Lung (tissue), 12 donors: ENCODE data around the gene VCAN. TPM values are rescaled to one million over a fixed set of nuclear protein-coding genes. Genes with fewer than 3 reads are reported as not detected.

Experiments
- ATAC-seq: fragments of 200-7000 bp; cut with Tn5 transposase; one replicate; pipeline ENCODE4 v1.9.1; 2020; ENCODE audit warnings: moderate number of reproducible peaks; ENCODE audit not compliant: insufficient read depth, low FRiP score
- DNase-seq, 3 donors: peaks; one replicate each; pipeline ENCODE4 v3.0.0-alpha.2; 2013 to 2017
- H3K27ac ChIP-seq, 2 donors: one replicate each; pipeline ENCODE4 v1.5.1; 2013; ENCODE audit warnings: mild to moderate bottlenecking in 2 of 2, moderate library complexity in 2 of 2, control low read depth in 1 of 2, inconsistent platforms in 1 of 2, low read depth in 1 of 2, low read length in 1 of 2
- H3K27me3 ChIP-seq, 3 donors: one replicate each; pipeline ENCODE4 v1.5.1; 2013; ENCODE audit warnings: low read length in 2 of 3; ENCODE audit not compliant: control insufficient read depth in 3 of 3, insufficient read depth in 3 of 3
- H3K36me3 ChIP-seq, 4 donors: one replicate each; pipeline ENCODE4 v1.5.1; 2013; ENCODE audit warnings: low read length in 4 of 4, mild to moderate bottlenecking in 1 of 4, moderate library complexity in 1 of 4; ENCODE audit not compliant: control insufficient read depth in 4 of 4, insufficient read depth in 4 of 4
- H3K4me1 ChIP-seq, 5 donors: one replicate each; pipeline ENCODE4 v1.5.1; 2013; ENCODE audit warnings: low read length in 5 of 5, mild to moderate bottlenecking in 2 of 5, moderate library complexity in 1 of 5; ENCODE audit not compliant: control insufficient read depth in 5 of 5, insufficient read depth in 5 of 5
- H3K4me3 ChIP-seq: one replicate; pipeline ENCODE4 v1.5.1; 2013; ENCODE audit warnings: mild to moderate bottlenecking, control low read depth, moderate library complexity
- H3K9ac ChIP-seq, 2 donors: one replicate each; pipeline ENCODE4 v1.5.1; 2013; ENCODE audit warnings: low read length in 2 of 2, control low read depth in 1 of 2; ENCODE audit not compliant: insufficient read depth in 1 of 2
- H3K9me3 ChIP-seq, 4 donors: one replicate each; pipeline ENCODE4 v1.5.1; 2013; ENCODE audit warnings: low read length in 3 of 4, mild to moderate bottlenecking in 1 of 4, moderate library complexity in 1 of 4; ENCODE audit not compliant: control insufficient read depth in 4 of 4, insufficient read depth in 3 of 4
- CTCF ChIP-seq: IDR thresholded peaks from 2 replicates; pipeline ENCODE4 v1.5.1; 2012; ENCODE audit warnings: mild to moderate bottlenecking; ENCODE audit errors: control extremely low read depth, extremely low read depth
- WGBS, 2 donors: extraction: QIAGEN DNeasy Blood & Tissue Kit; methylation state at CpG; one replicate each; pipeline ENCODE4 v1.1.7; 2013; 5-methylcytosine and 5-hydroxymethylcytosine counted together
- polyA plus RNA-seq, 2 donors: library from polyadenylated mRNA; stranded (reverse); fragments of 200-250 nt; gene quantifications; one replicate each; pipeline ENCODE4 v1.2.1, GENCODE V29; 2013
- total RNA-seq, 2 donors: library from RNA; depleted of rRNA in 1 of 2; stranded (reverse); fragments of >200 nt in 1 of 2; gene quantifications; one replicate each; pipeline ENCODE4 v1.2.1, GENCODE V29; 2014 to 2021
- donor health status: control.
- donor health status: control.
- donor health status: Bipolar disorder and iron deficiency.
- donor health status: healthy.
- donor health status: DM: yes; HTN: yes; CAD: no.

VCAN gene
- total and polyA plus RNA-seq, 4 donors: 11.6 to 276 (median 156) TPM

- Histone ChIP-seq H3K9ac (no peak overlapping the region), H3K9me3 (peaks cover 0 to 2% (median 0%) of the 10 kb centered on the region in 4 donors), H3K4me3 (no peak overlapping the region), H3K27ac (no peak overlapping the region), H3K27me3 (no peaks in the 10 kb centered on the region), H3K4me1 (peaks cover 0 to 18% (median 6%) of the 10 kb centered on the region in 5 donors), H3K36me3 (peaks cover 0 to 26% (median 8%) of the 10 kb centered on the region in 4 donors)
- TF ChIP-seq CTCF: no peak
- DNase-seq (no peak), ATAC-seq (no peak)
- 89 to 94% methylated on average over 13 of the region's 13 CpGs for WGBS, 2 donors
Measured at GRCh38 chr5:83512061-83512745, 40.7 kb downstream of the VCAN start.

- H3K27me3 ChIP-seq: no peaks in the 10 kb centered on the region
- H3K9ac ChIP-seq: no peak overlapping the region
- H3K4me3 ChIP-seq: no peak overlapping the region
- H3K27ac ChIP-seq: no peak overlapping the region
- H3K36me3 ChIP-seq: peaks cover 0 to 23% (median 7%) of the 10 kb centered on the region in 4 donors
- no peak for ATAC-seq
- H3K4me1 ChIP-seq: peaks cover 0 to 18% (median 6%) of the 10 kb centered on the region in 5 donors
- 65 to 71% methylated on average over 1 of the region's 1 CpG for WGBS, 2 donors
- peak in 1 of 3 donors; percentile 26 for DNase-seq
- no peak for TF ChIP-seq CTCF
- peaks cover 0 to 2% (median 0%) of the 10 kb centered on the region in 4 donors for H3K9me3 ChIP-seq
Measured at GRCh38 chr5:83513081-83513480, 41.5 kb downstream of the VCAN start.

- no peak for DNase-seq
- WGBS, 2 donors: 73 to 77% methylated on average over 3 of the region's 3 CpGs
- TF ChIP-seq CTCF: no peak
- H3K9me3 ChIP-seq: peaks cover 0 to 2% (median 0%) of the 10 kb centered on the region in 4 donors
- peaks cover 0 to 23% (median 7%) of the 10 kb centered on the region in 4 donors for H3K36me3 ChIP-seq
- peaks cover 0 to 18% (median 6%) of the 10 kb centered on the region in 5 donors for H3K4me1 ChIP-seq
- no peak for ATAC-seq
- H3K4me3 ChIP-seq: no peak overlapping the region
- no peak overlapping the region for H3K27ac ChIP-seq
- H3K27me3 ChIP-seq: no peaks in the 10 kb centered on the region
- no peak overlapping the region for H3K9ac ChIP-seq
Measured at GRCh38 chr5:83513491-83513890, 41.9 kb downstream of the VCAN start.
